ENCODE measurements around the gene KLHL28.

GRCh38 chr14:44880791-44881190, 81.0 kb downstream of the KLHL28 start:
- TF ChIP-seq, protein P1, sequence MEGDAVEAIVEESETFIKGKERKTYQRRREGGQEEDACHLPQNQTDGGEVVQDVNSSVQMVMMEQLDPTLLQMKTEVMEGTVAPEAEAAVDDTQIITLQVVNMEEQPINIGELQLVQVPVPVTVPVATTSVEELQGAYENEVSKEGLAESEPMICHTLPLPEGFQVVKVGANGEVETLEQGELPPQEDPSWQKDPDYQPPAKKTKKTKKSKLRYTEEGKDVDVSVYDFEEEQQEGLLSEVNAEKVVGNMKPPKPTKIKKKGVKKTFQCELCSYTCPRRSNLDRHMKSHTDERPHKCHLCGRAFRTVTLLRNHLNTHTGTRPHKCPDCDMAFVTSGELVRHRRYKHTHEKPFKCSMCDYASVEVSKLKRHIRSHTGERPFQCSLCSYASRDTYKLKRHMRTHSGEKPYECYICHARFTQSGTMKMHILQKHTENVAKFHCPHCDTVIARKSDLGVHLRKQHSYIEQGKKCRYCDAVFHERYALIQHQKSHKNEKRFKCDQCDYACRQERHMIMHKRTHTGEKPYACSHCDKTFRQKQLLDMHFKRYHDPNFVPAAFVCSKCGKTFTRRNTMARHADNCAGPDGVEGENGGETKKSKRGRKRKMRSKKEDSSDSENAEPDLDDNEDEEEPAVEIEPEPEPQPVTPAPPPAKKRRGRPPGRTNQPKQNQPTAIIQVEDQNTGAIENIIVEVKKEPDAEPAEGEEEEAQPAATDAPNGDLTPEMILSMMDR (IDR thresholded peaks at IDR 0.05): no peak
- TF ChIP-seq POLR2A (IDR thresholded peaks at IDR 0.05): no peak

All from right lobe of liver (tissue), 4 donors.